A673 (cell line): ENCODE data around the gene TSEN2.

ENCODE experiments used
- EZH2 ChIP-seq: fragments of 200-600 bp; sonication (generic); IDR thresholded peaks from 2 replicates; pipeline ENCODE4 v1.6.1; 2017; ENCODE audit warnings: borderline replicate concordance, low read depth, mild to moderate bottlenecking, mixed read lengths, antibody characterized with exemption, low read length; ENCODE audit not compliant: poor library complexity, severe bottlenecking
- TF ChIP-seq, protein P1 (sequence below): fragments of 300-800, 200-600 bp; sonication (generic); conservative IDR thresholded peaks from 2 replicates; pipeline ENCODE4 v1.5.1; 2017; ENCODE audit warnings: low read depth, mild to moderate bottlenecking, antibody characterized with exemption, low read length, moderate library complexity, mixed read lengths

DNA sequence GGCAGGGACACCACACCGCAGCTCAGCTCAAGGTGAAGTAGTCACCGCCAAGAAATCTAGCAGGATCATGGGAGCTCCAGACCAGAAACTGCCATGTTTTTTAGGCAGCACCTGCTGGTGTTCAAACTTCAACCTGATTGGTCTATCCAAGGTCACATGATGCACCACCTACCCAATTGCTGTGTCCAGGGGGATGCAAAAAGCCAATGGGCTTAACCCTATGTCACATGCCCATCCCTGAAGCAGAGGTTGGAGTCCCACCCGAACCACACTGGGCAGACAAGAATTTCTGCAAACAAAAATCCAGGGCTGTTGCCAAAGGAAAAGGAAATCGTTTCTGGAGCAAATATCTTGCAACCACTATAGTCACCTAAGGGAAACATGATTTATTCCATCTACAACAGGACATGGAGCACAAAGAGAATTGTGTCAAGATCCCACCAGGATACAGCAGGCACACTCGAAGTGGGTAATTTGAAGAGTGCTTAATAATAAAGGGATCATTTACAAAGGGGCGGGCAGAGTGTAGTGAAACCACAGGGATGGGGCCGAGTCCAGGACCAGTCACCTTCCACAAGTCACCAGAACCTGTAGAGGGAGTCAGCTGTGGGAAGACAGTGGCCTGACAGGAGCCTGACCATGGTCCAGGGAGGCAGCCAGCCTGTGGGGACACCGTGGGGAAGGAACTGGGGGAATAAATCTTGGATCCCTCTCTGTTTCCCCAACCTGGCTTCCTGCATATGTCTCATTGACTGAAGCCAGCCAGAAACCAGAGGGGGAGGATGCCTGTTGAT is 34.2 kb upstream of the TSEN2 start:
- TF ChIP-seq EZH2 = no peak
- TF ChIP-seq, protein P1, sequence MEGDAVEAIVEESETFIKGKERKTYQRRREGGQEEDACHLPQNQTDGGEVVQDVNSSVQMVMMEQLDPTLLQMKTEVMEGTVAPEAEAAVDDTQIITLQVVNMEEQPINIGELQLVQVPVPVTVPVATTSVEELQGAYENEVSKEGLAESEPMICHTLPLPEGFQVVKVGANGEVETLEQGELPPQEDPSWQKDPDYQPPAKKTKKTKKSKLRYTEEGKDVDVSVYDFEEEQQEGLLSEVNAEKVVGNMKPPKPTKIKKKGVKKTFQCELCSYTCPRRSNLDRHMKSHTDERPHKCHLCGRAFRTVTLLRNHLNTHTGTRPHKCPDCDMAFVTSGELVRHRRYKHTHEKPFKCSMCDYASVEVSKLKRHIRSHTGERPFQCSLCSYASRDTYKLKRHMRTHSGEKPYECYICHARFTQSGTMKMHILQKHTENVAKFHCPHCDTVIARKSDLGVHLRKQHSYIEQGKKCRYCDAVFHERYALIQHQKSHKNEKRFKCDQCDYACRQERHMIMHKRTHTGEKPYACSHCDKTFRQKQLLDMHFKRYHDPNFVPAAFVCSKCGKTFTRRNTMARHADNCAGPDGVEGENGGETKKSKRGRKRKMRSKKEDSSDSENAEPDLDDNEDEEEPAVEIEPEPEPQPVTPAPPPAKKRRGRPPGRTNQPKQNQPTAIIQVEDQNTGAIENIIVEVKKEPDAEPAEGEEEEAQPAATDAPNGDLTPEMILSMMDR = no peak
